Immature natural killer cell (primary cell): ENCODE data around the gene SLCO2A1. TPM values are rescaled to one million over a fixed set of nuclear protein-coding genes. Genes with fewer than 3 reads are reported as not detected.

Experiments
- polyA plus RNA-seq, 3 donors: library from polyadenylated mRNA; unstranded; fragments of 300-500 nt; fragmentation: Illumina TruSeq; gene quantifications; one replicate each; pipeline ENCODE4 v1.2.3, GENCODE V29; 2021

SLCO2A1 gene
- polyA plus RNA-seq, 3 donors from 2014 or later, result not detected

Other genes with a start within 250 kb of the SLCO2A1 start
- gene SRPRB, start 224.1 kb downstream of the SLCO2A1 start, polyA plus RNA-seq, result 10 to 100 TPM; 28.8 to 51.0 (median 43.9) TPM
- under 1 TPM in 2 of 3 donors, not detected in 1; 0.46 to 0.53 TPM for gene RAB6B, start 134.0 kb downstream of the SLCO2A1 start, polyA plus RNA-seq
- gene RYK, start 220.9 kb upstream of the SLCO2A1 start, polyA plus RNA-seq, result 10 to 100 TPM in 1 of 3 donors, 1 to 10 TPM in 2; 2.2 to 12.7 (median 6.5) TPM